Naive thymus-derived CD4-positive, alpha-beta T cell (primary cell): ENCODE measurements around the gene FRMD1. TPM values are rescaled to one million over a fixed set of nuclear protein-coding genes. Genes with fewer than 3 reads are reported as not detected.

Experiments used
- ATAC-seq: fragments of 150-1000 bp; cut with Tn5 transposase; 2 replicates; pipeline ENCODE4 v1.10.0; 2021; ENCODE audit warnings: mild to moderate bottlenecking, moderate library complexity
- CTCF ChIA-PET: fragments of 350-600 bp; sonication (Branson Sonifier 250); formaldehyde crosslinking; loops from one replicate; lab custom pipeline; 2021; ENCODE audit warnings: antibody characterized with exemption; lab: Charles Lee
- POLR2A ChIA-PET: fragments of 350-600 bp; sonication (Branson Sonifier 250); formaldehyde crosslinking; loops from one replicate; lab custom pipeline; 2021; ENCODE audit warnings: antibody characterized with exemption, inconsistent platforms; lab: Charles Lee
- DNase-seq, 9 donors: peaks; one replicate each; pipeline versions ENCODE4 v3.0.0 to v3.0.0-alpha.2; 2020 to 2022; ENCODE audit warnings: mixed read lengths in 1 of 9
- H3K27ac ChIP-seq: one replicate; pipeline ENCODE4 v1.7.0; 2013; ENCODE audit warnings: mild to moderate bottlenecking, low read depth, low read length, moderate library complexity
- H3K27me3 ChIP-seq, 2 donors: one replicate each; pipeline ENCODE4 v1.7.0; 2013; ENCODE audit warnings: low read length in 2 of 2, mild to moderate bottlenecking in 2 of 2, moderate library complexity in 2 of 2; ENCODE audit not compliant: control insufficient read depth in 2 of 2, insufficient read depth in 2 of 2
- H3K36me3 ChIP-seq, 3 experiments: 1 replicate in 2 of 3; 2 replicates in 1 of 3; pipeline ENCODE4 v1.7.0; 2013; ENCODE audit warnings: low read length in 3 of 3, mild to moderate bottlenecking in 3 of 3, moderate library complexity in 1 of 3; ENCODE audit not compliant: insufficient read depth in 3 of 3, control insufficient read depth in 2 of 3
- H3K4me1 ChIP-seq, 2 donors: one replicate each; pipeline ENCODE4 v1.7.0; 2013; ENCODE audit warnings: low read length in 2 of 2, mild to moderate bottlenecking in 2 of 2, moderate library complexity in 1 of 2; ENCODE audit not compliant: control insufficient read depth in 2 of 2, insufficient read depth in 2 of 2
- H3K4me3 ChIP-seq: 2 replicates; pipeline ENCODE4 v1.7.0; 2013; ENCODE audit warnings: mild to moderate bottlenecking, low read length
- H3K9me3 ChIP-seq, 3 experiments: 1 replicate in 2 of 3; 2 replicates in 1 of 3; pipeline ENCODE4 v1.7.0; 2013; ENCODE audit warnings: low read length in 3 of 3; ENCODE audit not compliant: control insufficient read depth in 2 of 3
- H3K27ac Mint-ChIP-seq, 9 donors: one replicate each; pipeline ENCODE4 v1.8.0; 2020 to 2022; ENCODE audit warnings: mixed read lengths in 9 of 9, mild to moderate bottlenecking in 8 of 9, moderate library complexity in 5 of 9, inconsistent platforms in 2 of 9
- H3K27me3 Mint-ChIP-seq, 5 donors: one replicate each; pipeline ENCODE4 v1.8.0; 2021 to 2022; ENCODE audit warnings: mixed read lengths in 5 of 5, mild to moderate bottlenecking in 1 of 5
- H3K36me3 Mint-ChIP-seq, 5 donors: one replicate each; pipeline ENCODE4 v1.8.0; 2020 to 2022; ENCODE audit warnings: mixed read lengths in 5 of 5, mild to moderate bottlenecking in 3 of 5, inconsistent platforms in 1 of 5
- H3K4me1 Mint-ChIP-seq, 7 donors: one replicate each; pipeline ENCODE4 v1.8.0; 2020 to 2022; ENCODE audit warnings: mixed read lengths in 7 of 7, mild to moderate bottlenecking in 3 of 7, inconsistent platforms in 1 of 7
- H3K4me3 Mint-ChIP-seq, 10 donors: one replicate each; pipeline ENCODE4 v1.8.0; 2020 to 2022; ENCODE audit warnings: mild to moderate bottlenecking in 10 of 10, mixed read lengths in 10 of 10, moderate library complexity in 6 of 10, inconsistent platforms in 2 of 10
- H3K9me3 Mint-ChIP-seq, 11 donors: one replicate each; pipeline ENCODE4 v1.8.0; 2020 to 2022; ENCODE audit warnings: mixed read lengths in 11 of 11, mild to moderate bottlenecking in 4 of 11, inconsistent platforms in 1 of 11, moderate library complexity in 1 of 11
- intact Hi-C, 2 donors: fragments of 100-400 bp; cut with micrococcal nuclease; formaldehyde crosslinking; loops; one replicate each; pipeline ENCODE4 v1.15.1; 2023
- polyA plus RNA-seq, 2 donors: library from polyadenylated mRNA; unstranded; fragments of 300-500 nt; fragmentation: Illumina TruSeq; gene quantifications; one replicate each; pipeline ENCODE4 v1.2.3, GENCODE V29; 2021
- total RNA-seq, 6 experiments: library from RNA in 5 of 6; stranded (reverse) in 5 of 6; gene quantifications; 1 replicate in 5 of 6; 2 replicates in 1 of 6; pipeline ENCODE4 v1.2.3 and lab custom pipeline; 2021 to 2026

The FRMD1 gene
- total and polyA plus RNA-seq, 7 experiments from 2014 or later = not detected

DNA sequence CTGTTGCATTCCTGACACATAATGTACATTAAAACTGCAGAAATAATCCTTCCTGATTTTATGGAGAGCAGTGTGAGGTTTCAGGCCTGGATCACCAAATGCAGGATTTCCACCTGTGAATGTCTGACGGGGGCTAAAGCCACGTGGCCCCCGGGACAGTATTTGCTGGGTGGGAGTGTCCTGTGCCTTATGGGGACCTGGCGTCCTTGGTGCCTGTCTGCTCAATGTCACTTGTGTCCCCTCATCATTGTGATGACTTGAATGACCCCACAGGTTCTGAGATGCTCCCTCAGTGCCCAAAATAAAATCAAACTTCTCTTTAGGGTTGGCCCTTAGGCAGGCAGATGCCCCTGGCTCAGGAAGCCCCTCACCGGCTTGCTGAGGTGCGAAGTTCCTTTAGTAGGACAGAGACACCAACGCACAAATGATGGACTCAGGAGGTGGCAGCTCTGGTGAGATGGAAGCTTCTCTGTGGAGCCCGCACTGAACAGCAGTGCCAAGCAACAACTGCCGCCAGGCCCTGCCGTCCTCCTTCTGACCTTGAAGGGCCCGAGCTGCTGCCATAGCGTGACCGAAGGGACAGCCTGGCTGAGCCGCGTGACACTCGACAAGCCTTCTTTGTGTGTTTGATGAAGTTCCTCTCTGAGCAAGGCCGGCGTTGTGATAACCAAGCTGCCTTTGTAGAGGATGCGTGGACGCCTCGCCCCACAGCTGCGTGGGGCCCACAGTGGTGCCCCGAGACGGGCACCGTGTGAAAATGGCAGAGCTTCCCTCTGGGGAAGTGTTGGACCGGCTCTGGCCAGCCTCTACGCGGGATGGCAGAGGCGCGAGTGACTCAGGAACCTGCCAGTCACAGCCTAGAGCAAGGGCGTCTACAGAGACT lies 30.9 kb downstream of the FRMD1 start:
- Mint-ChIP-seq H3K27ac (no peak overlapping the region), H3K27me3 (no peaks in the 10 kb centered on the region), H3K36me3 (no peaks in the 10 kb centered on the region), H3K4me3 (no peak overlapping the region), H3K4me1 (no peaks in the 10 kb centered on the region), H3K9me3 (no peaks in the 10 kb centered on the region)
- Histone ChIP-seq H3K4me3 (no peak overlapping the region), H3K27me3 (no peaks in the 10 kb centered on the region), H3K36me3 (no peaks in the 10 kb centered on the region), H3K27ac (no peak overlapping the region), H3K4me1 (no peaks in the 10 kb centered on the region), H3K9me3 (no peaks in the 10 kb centered on the region)
- CTCF ChIA-PET = no interaction called here
- no peak for DNase-seq
- POLR2A ChIA-PET = no interaction called here
- intact Hi-C loops = no loop called here
- ATAC-seq = no peak

DNA sequence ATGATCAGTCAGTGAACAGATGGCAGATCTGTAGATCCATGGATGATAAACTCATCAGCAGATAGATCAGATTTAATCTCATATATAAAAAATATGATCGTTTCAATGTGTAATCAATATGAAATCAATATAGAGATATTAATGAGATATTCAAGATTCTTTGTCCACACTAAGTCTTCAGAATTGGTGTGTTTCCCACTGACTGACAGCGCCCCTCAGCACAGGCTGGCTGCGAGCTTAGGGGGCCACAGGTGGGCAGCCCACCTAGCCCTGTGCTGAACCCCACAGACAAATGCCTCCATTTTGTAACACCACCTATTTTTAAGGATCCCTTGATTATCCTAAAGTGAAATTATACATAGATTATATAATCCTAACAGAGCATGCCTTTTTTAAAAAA lies 32.3 kb downstream of the FRMD1 start:
- intact Hi-C loops = no loop called here
- H3K4me1 Mint-ChIP-seq = no peaks in the 10 kb centered on the region
- H3K4me1 ChIP-seq = no peaks in the 10 kb centered on the region
- H3K9me3 Mint-ChIP-seq = peaks cover 0 to 11% (median 2%) of the 10 kb centered on the region in 11 donors
- no peaks in the 10 kb centered on the region for H3K27me3 ChIP-seq
- no peak overlapping the region for H3K4me3 Mint-ChIP-seq
- H3K27me3 Mint-ChIP-seq = no peaks in the 10 kb centered on the region
- ATAC-seq (no peak), DNase-seq (no peak)
- H3K4me3 ChIP-seq = no peak overlapping the region
- H3K9me3 ChIP-seq = peaks cover 0 to 12% (median 0%) of the 10 kb centered on the region in 3 experiments
- ChIA-PET POLR2A (no interaction called here), CTCF (no interaction called here)
- no peaks in the 10 kb centered on the region for H3K36me3 ChIP-seq
- no peaks in the 10 kb centered on the region for H3K36me3 Mint-ChIP-seq
- H3K27ac ChIP-seq = no peak overlapping the region
- H3K27ac Mint-ChIP-seq = no peak overlapping the region

DNA sequence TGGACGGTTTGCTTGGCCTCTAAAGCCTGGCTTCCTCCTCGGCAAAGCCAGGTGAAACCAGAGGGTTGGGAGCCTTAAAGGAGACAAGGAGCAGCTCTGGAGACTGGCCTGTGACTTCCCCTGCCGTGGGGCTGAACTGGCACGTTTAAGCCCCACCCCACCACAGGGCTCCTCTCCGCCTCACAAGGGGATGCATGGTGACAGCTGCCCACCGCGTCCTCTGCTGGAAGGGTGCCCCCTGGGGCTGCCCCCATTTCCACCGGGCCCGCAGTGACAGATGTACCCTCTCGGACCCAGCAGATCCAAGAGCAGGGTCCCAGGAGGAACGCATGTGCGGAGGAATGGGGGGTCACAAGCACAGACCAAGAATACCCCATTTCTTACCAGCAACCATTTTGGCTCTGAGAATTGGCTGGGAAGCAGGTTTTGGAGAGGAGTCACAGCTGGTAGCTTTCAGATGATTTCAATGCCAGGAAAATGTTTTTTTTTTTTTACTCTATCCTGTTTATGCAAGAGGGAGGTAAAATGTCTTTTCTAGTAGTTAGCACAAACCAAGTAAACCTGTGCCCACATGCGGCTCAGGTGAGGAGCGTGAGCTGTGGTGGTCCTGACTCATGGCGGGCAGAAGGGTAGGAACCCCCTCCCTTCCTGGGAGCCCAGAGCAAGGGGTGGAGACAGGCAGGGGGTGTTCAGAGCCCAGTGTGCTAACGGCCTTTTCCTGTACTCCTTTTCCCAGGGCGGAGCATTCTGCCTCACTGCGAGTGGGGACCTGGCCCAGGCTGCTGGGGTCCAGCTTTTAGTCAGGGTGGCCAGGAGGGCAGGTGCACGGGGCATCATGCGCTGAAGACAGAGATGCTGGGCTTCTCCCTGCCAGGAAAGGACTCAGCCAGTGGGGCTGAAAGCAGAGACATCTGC lies 33.0 kb downstream of the FRMD1 start:
- H3K4me1 ChIP-seq = no peaks in the 10 kb centered on the region
- Mint-ChIP-seq H3K9me3 (peaks cover 0 to 18% (median 2%) of the 10 kb centered on the region in 11 donors), H3K36me3 (no peaks in the 10 kb centered on the region), H3K27me3 (no peaks in the 10 kb centered on the region), H3K4me3 (no peak overlapping the region), H3K4me1 (no peaks in the 10 kb centered on the region), H3K27ac (no peak overlapping the region)
- peaks cover 0 to 19% (median 0%) of the 10 kb centered on the region in 3 experiments for H3K9me3 ChIP-seq
- no peaks in the 10 kb centered on the region for H3K27me3 ChIP-seq
- no peak for DNase-seq
- ChIA-PET POLR2A (no interaction called here), CTCF (no interaction called here)
- H3K36me3 ChIP-seq = no peaks in the 10 kb centered on the region
- no peak for ATAC-seq
- intact Hi-C loops = no loop called here
- H3K27ac ChIP-seq = no peak overlapping the region
- no peak overlapping the region for H3K4me3 ChIP-seq

DNA sequence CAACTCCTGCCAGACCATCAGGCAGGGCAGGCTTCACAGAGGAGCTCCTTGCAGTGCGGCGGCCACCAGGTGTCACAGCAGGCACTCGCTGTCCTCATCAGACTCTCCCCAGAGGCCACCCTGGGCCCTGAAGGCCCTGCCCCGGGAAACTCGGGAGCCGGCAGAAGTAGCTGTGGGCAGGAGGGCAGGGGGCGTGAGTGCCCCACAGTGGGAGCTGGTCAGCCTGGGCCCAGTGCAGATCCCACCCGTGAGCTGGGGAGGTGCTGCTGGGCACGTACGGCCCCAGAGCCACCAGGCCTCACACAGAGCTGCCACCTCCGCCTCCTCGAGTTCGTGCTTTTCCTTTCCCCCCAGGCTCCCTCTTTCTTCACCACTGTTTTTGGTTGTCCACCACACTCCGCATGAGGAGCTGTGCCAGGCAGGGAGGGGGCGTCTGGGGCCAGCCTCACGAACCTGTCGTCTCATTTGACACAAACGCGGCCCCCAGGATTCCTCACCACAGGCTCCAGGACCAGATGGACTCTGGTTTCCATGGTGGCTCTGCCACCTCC lies 33.8 kb downstream of the FRMD1 start:
- no peak for ATAC-seq
- H3K9me3 ChIP-seq = peaks cover 0 to 26% (median 0%) of the 10 kb centered on the region in 3 experiments

DNA sequence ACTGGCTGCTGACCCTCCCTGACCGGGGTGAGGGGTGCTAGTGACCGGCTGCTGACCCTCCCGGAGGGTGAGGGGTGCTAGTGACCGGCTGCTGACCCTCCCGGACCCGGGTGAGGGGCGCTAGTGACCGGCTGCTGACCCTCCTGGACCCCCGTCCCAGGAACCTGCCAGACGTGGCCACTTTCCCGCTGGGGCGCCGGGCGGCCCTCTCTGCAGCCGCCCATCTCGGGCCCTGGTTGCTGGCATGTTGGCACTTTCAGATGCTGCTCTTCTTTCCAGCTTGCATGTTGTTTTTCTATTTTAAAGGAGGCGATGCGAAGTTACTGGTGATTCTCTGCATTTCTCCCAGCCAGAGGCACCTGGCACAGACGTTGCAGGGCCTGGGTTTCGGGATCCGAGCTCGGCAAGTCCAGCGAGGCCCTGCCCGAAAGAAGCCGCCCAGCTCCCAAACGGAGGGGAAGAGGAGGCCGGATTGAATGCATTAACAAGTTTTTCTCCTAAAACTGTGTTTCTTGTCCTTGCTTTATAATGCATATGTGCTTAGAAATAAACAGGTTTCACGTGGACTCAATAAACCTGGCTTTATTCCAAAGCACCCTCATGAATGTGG lies 34.4 kb downstream of the FRMD1 start:
- Mint-ChIP-seq H3K4me1 (no peaks in the 10 kb centered on the region), H3K27me3 (no peaks in the 10 kb centered on the region), H3K36me3 (no peaks in the 10 kb centered on the region), H3K4me3 (no peak overlapping the region), H3K27ac (no peak overlapping the region), H3K9me3 (peaks cover 0 to 32% (median 7%) of the 10 kb centered on the region in 11 donors)
- Histone ChIP-seq H3K27me3 (no peaks in the 10 kb centered on the region), H3K9me3 (peaks cover 0 to 32% (median 0%) of the 10 kb centered on the region in 3 experiments), H3K4me1 (no peaks in the 10 kb centered on the region), H3K27ac (no peak overlapping the region), H3K36me3 (no peaks in the 10 kb centered on the region), H3K4me3 (no peak overlapping the region)
- ChIA-PET CTCF (interaction anchor here (0.6 kb wide), 1 partner anchor 16 kb away, joined by 5 read pairs; no protein-coding TSS in a partner anchor), POLR2A (no interaction called here)
- intact Hi-C loops = no loop called here
- DNase-seq = no peak
- no peak for ATAC-seq

More for the DNA sequence above, 33.8 kb downstream of the FRMD1 start:
- Histone ChIP-seq H3K4me3 (no peak overlapping the region), H3K27ac (no peak overlapping the region), H3K27me3 (no peaks in the 10 kb centered on the region), H3K4me1 (no peaks in the 10 kb centered on the region), H3K36me3 (no peaks in the 10 kb centered on the region)
- Mint-ChIP-seq H3K27me3 (no peaks in the 10 kb centered on the region), H3K36me3 (no peaks in the 10 kb centered on the region), H3K4me1 (no peaks in the 10 kb centered on the region), H3K27ac (no peak overlapping the region), H3K9me3 (peaks cover 0 to 26% (median 6%) of the 10 kb centered on the region in 11 donors), H3K4me3 (no peak overlapping the region)
- intact Hi-C loops = no loop called here
- ChIA-PET POLR2A (no interaction called here), CTCF (interaction anchor here (0.6 kb wide), 1 partner anchor 15 kb away, joined by 5 read pairs; no protein-coding TSS in a partner anchor)
- no peak for DNase-seq

DNA sequence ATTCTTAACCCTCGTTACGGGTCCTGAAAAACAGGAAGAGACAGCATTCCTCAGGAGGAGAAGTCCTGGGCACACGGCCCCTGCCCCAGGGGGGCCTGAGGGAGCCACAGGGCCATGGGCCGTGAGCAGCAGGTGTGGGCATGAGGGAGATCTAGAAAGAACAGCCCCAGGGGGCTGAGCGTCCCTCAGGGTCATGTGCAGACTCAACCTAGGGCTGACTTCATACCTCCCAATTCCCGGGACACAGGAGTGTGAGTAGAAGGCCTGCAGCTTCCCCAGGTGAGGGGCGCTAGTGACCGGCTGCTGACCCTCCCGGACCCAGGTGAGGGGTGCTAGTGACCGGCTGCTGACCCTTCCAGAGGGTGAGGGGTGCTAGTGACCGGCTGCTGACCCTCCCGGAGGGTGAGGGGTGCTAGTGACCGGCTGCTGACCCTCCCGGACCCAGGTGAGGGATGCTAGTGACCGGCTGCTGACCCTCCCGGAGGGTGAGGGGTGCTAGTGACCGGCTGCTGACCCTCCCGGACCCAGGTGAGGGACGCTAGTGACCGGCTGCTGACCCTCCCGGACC lies 35.1 kb downstream of the FRMD1 start:
- Mint-ChIP-seq H3K27me3 (no peaks in the 10 kb centered on the region), H3K9me3 (peaks cover 0 to 39% (median 7%) of the 10 kb centered on the region in 11 donors), H3K4me1 (no peaks in the 10 kb centered on the region), H3K4me3 (no peak overlapping the region), H3K36me3 (no peaks in the 10 kb centered on the region), H3K27ac (no peak overlapping the region)
- Histone ChIP-seq H3K4me1 (no peaks in the 10 kb centered on the region), H3K4me3 (no peak overlapping the region), H3K36me3 (no peaks in the 10 kb centered on the region), H3K9me3 (peaks cover 0 to 37% (median 3%) of the 10 kb centered on the region in 3 experiments), H3K27me3 (no peaks in the 10 kb centered on the region), H3K27ac (no peak overlapping the region)
- ChIA-PET CTCF (no interaction called here), POLR2A (no interaction called here)
- intact Hi-C loops = no loop called here
- ATAC-seq (no peak), DNase-seq (no peak)
